HG02981 (cell line): ENCODE results near the gene GOLGA3.
"Not testable (repeated sequence)": the region's sequence is repeated elsewhere in the genome, so short reads cannot be mapped to it uniquely, and the experiment has no call there.

Experiments
- ATAC-seq: cut with Tn5 transposase; IDR thresholded peaks from one replicate; pipeline ENCODE4 v1.9.1; 2021; ENCODE audit warnings: mild to moderate bottlenecking, moderate library complexity; ENCODE audit not compliant: unreplicated experiment

The GOLGA3 gene

DNA sequence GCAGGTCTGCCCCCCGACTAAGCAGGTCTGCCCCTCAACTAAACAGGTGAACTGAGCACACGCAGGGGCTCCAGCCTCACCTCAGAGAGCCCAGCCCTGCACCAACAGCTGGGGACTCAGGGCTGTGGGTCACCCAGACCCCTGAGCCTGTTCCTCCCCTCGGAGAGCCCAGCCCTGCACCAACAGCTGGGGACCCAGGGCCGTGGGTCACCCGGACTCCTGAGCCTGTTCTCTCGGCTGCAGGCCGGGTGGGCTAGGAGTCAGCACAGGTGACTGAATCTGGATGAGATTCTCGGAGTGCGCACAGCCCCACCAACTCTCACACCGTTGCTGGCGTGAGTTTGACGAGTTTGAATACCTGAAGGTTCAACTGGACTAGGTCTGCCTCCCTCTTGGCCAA is 46.7 kb downstream of the GOLGA3 start:
- ATAC-seq = no peak

DNA sequence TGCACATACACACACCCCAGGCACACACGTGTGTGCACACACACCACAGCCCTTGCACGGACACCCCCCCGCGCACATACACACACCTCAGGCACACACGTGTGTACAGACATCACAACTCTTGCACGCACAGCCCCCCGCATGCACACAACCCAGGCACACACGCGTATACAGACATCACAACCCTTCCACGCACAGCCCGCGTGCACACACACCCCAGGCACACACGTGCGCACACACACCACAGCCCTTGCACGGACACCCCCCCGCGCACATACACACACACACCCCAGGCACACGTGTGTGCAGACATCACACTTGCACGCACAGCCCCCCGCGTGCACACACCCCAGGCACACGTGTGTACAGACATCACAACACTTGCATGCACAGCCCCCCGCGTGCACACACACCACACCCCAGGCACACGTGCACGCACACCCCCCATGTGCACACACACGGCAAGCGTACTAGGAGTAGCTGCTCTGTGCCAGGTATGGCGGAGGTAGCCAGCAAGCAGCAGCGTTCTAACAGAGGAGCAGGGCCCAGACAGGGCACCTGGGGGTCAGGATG is 48.8 kb downstream of the GOLGA3 start:
- ATAC-seq = no peak

DNA sequence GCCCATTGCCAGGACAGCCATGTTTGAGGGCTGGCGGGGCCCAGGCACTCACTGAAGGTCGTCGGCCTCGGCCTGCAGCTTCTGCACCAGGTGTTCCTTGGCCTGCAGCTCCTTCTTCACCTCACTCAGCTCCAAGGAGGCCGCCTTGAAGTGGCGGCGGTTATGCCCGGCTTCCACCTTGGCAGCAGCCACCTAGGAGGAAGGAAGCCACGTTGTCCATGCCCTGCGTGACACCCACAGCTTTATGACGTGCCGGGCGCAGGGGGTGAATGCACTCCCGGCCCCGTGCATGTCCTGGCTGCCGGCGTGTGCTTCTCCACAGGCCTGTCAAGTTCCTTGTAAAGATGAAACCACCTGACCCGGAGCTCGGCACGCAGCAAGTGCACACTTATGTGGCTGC is 51.1 kb downstream of the GOLGA3 start:
- ATAC-seq = no peak

DNA sequence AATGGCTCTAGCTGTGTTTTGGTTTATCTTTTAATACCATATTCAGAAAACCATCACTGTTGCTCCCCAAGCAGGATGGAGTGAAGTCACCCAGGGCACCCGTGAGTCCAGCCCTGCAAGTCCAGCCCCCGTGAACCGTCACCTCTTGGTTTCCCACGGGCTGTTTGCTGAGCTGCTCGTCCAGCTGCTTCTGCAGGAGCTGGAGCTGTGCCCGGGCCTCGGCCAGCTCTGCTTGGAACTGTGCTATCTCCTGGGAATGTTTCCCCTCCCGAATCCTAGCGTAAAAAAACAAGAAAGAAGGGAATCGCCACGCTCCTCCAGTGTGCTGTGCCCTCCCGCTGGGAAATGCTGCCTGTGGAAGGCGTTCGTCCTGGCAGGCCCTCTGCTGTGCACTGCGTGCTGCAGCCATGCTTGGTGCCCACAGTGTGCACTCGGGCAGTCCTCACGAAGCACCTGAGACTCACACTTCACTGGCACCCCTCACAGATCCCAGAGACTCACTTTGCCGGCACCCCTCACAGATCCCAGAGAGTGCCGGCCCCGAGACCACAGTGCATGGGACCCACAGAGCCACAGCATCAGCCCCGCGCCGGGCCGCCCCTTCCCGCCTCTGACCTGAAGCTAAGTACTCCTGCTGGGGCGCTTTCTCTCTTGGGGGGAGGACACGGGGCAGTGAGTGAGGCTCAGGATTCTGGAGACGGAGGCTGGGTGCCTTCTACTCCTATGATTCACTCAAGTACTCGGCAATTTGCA is 51.7 kb downstream of the GOLGA3 start:
- ATAC-seq = no peak

DNA sequence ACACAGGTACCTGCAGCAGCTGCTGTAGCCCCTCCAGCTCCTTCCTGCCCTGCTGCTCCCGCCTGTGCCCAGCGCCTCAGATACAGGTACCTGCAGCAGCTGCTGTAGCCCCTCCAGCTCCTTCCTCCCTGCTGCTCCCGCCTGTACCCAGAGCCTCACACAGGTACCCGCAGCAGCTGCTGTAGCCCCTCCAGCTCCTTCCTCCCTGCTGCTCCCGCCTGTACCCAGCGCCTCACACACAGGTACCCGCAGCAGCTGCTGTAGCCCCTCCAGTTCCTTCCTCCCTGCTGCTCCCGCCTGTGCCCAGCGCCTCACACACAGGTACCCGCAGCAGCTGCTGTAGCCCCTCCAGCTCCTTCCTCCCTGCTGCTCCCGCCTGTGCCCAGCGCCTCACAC is 52.4 kb downstream of the GOLGA3 start:
- ATAC-seq = not testable (repeated sequence)

DNA sequence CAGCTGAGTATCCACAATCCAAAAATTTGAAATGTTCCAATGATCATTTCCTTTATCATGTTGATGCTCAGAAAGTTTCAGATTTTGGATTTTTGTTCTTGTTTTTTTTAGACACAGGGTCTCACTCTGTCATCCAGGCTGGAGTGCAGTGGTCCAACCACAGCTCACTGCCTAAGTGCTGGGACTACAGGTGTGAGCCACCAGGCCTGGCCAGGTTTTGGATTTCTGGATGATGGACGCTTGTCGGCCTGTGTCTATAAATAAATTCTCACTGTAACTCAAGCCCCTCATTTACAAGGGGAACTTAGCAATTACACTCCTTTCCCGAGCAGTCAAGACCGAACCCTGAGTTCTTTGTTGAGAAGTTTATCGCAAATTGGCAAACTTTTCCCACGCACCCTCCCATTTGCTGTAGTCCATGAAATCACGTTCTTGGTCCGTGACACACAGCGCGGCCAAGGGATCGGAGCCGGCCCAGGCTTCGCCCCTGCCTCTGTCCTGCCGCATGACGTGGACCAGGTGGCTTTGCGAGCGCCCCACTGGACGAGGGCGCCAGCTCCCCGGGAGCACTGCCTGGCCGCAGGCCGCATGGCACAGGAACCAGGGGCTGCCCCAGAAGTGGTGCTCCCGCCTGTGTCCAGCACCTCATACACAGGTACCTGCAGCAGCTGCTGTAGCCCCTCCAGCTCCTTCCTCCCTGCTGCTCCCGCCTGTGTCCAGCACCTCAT is 53.0 kb downstream of the GOLGA3 start:
- no peak for ATAC-seq

DNA sequence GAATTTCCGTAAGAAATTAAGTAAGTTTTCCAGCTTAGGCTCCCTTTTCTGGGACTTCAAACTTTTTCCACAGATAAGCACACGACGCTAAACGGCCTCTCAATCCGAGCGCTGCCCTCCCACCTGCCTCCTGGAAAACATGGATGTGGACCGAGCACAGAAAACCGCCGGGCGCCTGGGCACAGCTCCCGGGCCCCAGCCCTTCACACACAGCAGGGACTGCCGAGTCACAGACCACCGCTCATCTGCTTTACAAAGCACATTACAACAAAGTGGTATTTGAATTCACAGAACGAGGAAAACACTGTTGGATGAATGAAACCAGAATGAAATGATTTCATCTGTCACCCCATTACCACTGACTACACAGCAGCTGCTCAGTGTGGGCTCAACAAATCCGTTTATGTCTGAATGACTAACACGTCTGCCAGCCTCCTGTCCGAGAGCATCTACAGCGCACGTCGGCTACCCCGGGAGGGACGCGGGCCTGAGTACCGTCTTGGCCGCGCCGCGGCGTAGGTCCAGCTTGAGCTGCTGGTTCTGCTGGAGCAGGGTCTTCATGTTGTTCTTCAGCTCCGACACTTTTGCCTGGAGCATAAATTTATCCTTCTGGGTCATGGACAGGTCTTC is 53.9 kb downstream of the GOLGA3 start:
- no peak for ATAC-seq

DNA sequence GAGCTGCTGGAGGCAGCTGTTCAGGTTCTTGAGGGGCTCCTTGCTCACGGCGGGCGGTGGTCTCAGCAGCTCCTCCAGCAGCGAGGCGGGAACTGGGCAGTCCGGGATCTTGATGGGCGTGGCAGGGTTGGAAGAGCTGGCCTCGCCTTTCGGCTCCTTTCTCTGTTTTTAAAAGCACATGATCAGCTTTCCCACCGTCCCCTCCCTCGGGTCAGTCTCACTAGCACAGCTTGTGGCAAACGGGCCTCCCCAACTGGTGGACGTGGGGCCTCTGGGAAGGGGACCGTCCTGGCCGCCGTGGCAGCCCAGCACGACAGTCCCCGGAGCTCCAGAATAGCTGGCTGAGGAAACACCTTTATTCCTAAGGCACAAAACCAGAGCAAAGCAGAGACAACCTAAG is 54.5 kb downstream of the GOLGA3 start:
- ATAC-seq = no peak

DNA sequence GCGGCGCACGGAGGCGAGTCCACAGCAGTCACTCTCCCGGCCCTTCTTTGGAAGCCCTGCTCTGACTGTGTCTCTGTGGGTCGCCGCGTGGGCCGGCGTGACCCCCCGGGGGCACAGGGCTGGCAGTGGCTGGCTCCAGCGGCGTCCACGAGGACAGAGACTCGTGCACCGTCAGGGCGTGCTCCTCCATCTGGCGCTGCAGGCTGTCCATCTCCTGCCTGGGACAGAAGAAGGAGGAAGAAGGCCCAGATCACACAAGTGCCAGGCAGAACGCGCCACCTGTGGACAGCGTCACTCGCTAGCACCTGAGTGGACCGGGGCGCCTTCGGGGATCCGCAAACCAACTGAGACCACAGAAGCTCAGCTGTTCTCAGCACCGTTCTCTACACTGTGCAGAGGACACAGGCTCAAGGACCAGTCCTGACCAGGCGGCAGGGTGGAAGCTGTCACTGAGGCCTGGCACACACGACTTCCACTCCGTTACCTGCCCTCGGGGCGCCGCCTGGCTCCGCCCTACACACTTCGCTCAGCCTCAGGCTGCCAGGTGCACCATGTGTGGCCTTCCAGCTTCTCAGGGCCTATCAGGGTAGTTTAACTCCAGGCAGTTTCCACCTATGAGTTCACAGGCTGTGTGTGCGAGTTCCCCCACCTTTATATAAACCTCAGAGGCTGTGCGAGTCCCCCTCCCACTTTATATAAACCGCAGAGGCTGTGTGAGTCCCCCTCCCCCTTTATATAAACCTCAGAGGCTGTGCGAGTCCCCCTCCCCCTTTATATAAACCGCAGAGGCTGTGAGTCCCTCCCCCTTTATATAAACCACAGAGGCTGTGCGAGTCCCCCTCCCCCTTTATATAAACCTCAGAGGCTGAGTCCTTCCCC is 55.4 kb downstream of the GOLGA3 start:
- no peak for ATAC-seq

DNA sequence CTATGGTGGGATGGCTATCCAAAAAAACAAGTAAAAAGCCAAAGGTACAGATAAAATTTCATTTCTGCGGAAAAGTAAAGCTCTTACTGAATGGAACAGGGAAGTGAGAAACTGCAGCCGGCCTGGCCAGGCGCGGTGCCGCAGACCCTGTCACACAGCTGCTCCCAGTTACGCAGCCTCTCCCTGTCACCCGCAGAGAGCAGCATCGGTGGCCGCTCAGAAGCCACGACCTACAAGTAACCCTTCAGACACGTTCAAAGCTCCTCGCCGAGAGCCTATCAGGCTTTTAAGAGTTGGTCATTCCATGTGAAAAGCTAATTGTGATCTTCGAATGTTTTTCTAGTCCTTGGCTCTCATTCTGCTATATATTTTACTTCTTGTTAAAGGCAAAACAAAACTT is 56.1 kb downstream of the GOLGA3 start:
- ATAC-seq = peak; percentile 44

DNA sequence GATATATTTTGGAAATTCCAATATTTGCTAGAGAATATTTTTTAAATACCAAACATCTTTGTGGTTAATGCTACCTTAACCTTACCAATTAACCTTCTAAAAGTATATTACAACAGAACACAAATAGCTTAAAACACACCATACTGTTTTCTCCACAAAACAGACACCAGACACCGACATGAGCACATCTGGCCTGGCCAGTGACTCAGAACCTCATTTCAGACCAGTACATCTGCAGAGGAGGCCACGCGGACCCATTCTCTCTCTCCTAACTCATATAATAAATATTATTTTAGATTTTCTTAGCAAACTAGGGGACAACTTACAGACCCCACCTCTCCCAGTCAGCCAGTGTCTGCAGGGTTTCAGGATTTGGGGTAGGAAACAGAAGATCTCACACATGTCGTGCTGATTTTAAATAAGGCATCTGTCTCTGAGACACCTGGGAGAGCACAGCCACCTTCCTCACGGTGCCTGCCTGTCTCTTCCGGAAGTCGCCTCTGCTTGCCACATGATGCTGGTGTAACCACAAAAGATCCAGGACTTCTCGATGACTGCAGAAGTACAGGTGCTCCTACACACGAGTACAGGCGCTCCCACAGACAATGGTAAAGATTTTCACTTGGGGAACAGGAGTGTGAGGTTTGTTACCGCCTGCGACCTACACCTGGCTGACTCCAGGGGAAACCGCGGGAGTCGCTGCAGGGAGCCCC is 57.4 kb downstream of the GOLGA3 start:
- ATAC-seq = peak; percentile 42

DNA sequence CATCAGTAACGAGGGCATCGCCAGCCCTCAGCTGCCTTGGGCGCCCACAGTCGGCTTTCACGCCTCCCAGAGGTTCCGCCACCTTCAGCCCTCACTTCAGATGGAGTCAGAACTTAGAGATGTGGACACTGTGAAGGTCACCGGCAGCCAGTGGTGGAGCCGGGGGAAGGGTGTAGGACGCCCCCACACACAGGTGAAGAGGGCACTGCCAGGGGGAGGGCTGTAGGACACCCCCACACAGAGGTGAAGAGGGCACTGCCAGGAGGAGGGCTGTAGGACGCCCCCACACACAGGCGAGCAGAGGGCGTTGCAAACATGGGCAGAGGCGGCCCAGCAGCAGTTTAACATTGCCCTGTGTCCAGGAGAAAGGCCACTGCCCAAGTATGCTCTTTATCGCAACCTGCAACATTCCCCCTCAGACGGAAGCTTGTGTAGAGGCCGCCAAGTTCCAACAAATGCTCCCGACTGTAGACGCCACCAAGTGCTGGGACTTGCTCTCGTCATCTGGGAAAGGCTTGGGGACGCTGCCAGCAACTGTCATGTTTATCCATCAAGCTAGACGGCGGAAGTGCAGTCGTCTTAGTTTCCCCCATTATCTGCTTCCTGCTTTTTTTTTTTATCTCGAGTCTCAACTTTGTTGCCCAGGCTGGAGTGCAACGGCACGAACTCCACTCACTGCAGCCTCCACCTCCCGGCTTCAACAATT is 62.1 kb downstream of the GOLGA3 start:
- ATAC-seq = no peak

DNA sequence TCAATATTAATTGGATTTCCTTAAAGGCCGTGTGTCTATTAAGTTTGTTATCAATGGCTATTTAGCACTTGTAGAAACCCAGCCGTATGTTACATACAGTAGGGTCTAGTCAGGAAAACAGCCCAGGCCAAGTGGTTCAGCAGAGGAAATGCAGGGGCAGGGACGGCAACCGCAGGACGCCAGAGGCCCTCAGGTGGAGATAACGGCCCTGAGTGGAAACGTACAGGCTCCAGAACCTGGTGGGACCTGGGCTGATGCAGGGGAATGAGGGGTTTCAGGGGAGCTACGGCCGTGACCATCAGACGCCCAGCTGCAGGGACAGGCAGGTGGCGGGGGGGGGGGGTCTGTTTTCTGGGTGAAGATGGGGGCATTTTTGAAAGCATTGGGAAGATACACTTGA is 63.3 kb downstream of the GOLGA3 start:
- ATAC-seq = no peak

DNA sequence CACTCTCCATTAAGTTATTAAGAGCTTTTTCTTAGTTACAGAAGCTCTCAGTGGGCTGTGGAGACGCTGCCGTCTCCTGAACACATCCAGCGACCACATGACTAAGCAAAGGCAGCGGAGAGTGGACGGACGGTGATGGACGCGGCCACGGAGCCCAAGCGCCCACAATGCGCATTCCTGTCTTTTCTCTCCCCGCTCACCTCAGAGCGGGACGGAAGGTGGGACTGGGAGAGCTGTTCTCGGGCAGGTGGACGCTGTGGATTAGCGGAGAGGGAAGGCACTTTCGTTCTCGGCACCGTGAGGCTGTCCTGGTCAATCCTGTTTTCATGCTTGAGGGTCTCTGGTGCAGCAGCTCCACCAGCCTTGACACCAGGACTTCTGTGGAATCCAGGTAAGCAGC is 64.4 kb downstream of the GOLGA3 start:
- ATAC-seq = no peak

DNA sequence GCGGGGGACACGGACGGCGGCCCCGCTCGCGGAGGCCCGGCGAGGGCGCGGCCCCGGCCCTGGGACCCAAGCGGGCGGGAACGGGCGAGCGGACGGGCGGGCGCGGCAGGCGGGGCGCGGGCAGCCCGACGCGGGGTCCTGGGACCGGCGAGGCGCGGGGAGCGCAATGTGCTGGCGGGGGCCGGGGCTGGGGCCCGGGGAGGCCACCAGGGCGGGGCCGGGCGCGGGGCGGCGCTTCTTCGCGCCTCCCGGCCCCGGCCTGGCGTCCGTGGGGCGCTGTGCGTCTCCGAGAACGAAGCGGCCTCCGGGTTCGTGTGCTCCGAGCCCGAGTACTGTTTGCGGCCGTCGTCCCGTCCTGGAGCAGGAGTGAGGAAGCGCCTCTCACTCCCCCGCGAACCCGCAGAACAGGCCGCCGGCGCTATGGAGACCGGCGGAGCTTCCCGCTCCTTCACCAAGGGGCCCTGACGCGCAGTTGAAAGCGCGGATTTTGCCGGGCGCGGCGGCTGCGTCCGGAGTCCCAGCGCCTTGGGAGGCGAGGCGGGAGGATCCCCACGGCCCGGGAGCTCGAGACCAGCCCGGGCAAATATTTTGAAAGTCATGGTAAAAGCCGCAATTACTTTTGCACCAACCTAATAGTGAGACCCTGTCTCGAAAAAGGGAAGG is 66.6 kb downstream of the GOLGA3 start:
- peak; percentile 83 for ATAC-seq

DNA sequence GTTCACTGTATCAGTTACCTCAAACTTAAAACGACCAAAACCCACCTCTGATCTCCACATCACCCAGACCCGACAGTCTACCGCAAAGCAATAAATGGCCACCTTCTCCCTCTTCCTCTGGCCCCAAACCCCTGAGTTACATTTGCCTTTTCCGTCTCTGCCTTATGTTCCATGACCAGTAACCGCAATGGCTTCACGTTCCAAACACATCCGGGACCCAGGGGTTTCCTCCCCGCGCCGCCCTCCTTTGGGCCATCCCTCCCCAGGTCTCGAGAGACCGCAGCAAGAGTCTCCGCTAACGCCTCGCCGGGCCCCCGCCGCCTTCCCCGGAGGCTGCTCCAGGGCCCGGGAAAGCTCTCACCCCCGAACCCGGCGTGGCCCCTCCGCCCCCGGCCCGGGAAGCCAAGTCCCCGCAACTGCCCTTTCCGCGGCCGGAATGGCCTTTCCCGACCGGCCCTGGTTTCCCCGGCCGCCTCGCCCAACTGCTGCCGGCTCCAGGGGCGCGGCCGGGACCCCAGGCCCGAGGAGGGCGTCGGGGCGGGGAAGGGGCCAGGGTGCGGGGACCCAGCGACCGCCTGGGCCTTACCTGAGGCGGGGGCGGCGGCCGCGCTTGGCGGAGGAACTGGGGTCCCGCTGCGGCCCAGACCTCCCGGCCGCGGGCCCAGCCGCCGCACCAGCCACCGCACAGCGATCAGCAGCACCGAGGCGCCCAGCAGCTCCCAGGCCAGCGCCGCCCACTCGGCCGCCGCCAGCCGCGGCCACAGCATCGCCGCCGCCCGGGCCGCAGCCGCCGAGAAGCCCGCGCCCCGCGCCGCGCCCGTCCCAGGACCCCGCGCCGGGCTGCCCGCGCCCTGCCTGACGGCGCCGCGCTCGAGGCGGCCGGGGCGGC is 67.4 kb downstream of the GOLGA3 start, which contains the start of gene ANKLE2:
TSS of gene ANKLE2 (minus strand) at position 801 of the 889 bp plus-strand sequence. CDS start at position 767, 34 bp downstream.
- peak; percentile 34 for ATAC-seq

DNA sequence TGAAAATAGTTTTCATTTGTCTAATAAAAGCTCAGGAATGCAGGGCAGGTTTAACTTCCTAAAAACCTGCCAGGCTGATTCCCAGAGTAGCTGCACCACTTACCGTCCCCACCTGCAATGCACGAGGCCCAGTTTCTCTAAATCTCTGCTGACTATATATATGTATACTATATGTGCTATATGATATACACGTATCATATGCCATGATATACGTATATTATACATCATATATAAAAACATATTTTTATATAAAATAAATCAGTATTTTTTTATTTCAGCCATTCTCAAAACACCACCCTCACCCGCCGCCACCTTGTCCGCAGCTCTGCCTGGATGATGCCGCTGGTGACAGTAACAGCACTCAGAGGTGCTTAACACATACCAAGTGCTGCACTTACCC is 69.3 kb downstream of the GOLGA3 start:
- no peak for ATAC-seq

DNA sequence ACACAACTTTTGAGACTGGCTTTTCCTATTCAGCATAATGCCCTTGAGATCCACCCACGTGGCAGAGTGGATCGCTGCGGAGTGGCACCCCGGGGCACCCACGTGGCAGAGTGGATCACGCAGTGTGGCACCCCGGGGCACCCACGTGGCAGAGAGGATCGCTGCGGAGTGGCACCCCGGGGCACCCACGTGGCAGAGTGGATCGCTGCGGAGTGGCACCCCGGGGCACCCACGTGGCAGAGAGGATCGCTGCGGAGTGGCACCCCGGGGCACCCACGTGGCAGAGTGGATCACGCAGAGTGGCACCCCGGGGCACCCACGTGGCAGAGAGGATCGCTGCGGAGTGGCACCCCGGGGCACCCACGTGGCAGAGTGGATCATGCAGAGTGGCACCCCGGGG is 69.8 kb downstream of the GOLGA3 start:
- not testable (repeated sequence) for ATAC-seq
